Measurements from ENCODE around the gene PCDH9.

PCDH9 gene

DNA sequence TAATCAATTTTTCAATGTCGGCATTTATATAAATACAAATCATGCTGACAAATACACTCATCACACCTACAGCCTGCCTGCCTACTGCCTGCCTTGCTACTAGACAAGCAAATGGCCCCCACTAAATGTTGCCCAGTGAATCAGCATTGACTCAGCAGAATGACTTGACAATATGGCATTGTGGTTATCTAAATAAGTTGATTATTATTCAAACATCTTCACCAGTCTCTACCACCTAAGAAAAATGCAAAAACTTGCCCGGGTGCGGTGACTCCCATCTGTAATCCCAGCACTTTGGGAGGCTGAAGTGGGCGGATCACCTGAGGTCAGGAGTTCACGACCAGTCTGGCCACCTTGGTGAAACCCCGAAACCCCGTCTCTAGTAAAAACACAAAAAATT, 296.1 kb downstream of the PCDH9 start:
- no peaks in the 10 kb centered on the region for H3K4me1 ChIP-seq (ENCODE audit: low read length)
- TF ChIP-seq, protein P1, sequence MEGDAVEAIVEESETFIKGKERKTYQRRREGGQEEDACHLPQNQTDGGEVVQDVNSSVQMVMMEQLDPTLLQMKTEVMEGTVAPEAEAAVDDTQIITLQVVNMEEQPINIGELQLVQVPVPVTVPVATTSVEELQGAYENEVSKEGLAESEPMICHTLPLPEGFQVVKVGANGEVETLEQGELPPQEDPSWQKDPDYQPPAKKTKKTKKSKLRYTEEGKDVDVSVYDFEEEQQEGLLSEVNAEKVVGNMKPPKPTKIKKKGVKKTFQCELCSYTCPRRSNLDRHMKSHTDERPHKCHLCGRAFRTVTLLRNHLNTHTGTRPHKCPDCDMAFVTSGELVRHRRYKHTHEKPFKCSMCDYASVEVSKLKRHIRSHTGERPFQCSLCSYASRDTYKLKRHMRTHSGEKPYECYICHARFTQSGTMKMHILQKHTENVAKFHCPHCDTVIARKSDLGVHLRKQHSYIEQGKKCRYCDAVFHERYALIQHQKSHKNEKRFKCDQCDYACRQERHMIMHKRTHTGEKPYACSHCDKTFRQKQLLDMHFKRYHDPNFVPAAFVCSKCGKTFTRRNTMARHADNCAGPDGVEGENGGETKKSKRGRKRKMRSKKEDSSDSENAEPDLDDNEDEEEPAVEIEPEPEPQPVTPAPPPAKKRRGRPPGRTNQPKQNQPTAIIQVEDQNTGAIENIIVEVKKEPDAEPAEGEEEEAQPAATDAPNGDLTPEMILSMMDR (IDR thresholded peaks at IDR 0.05; ENCODE audit: low read depth, low read length), result no peak
- TF ChIP-seq EZH2phosphoT487 (IDR thresholded peaks at IDR 0.05; ENCODE audit: low read depth), result no peak
- H3K27ac ChIP-seq (ENCODE audit: low read length), result no peak overlapping the region
- H4K20me1 ChIP-seq (ENCODE audit: insufficient read depth, low read length), result no peaks in the 10 kb centered on the region
- H3K4me3 ChIP-seq (ENCODE audit: low read length), result no peak overlapping the region
- H2AFZ ChIP-seq (ENCODE audit: low read depth, low read length), result no peak overlapping the region
- H3K27me3 ChIP-seq (ENCODE audit: low read depth, low read length), result no peaks in the 10 kb centered on the region
- H3K9ac ChIP-seq (ENCODE audit: low read length), result no peak overlapping the region
- H3K36me3 ChIP-seq (replicated peaks; ENCODE audit: low read depth, low read length), result no peaks in the 10 kb centered on the region
- no peaks in the 10 kb centered on the region for H3K79me2 ChIP-seq (ENCODE audit: low read length)
- H3K9me3 ChIP-seq (ENCODE audit: insufficient read depth, low read length), result no peaks in the 10 kb centered on the region
- no peak overlapping the region for H3K4me2 ChIP-seq (ENCODE audit: low read length)

DNA sequence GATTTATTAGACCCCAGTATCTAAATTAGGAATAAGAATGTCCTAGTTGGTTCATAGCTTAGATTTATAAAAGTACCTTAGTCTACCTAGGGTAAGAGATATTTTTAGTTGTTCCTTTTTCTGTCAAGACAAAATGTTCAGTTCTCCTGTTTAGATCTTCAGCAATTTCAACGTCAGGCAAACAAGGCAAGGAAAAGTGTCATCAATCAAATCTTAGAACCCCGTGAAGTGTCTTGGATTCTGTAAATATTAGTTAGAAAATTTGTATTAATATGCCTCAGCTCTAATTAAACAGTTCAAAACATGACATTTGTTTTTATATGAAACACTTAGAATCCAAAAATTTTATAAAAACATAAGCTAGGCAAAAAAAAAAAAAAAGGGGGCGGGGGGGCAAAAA, 296.6 kb downstream of the PCDH9 start:
- Histone ChIP-seq H3K4me2 (ENCODE audit: low read length) (no peak overlapping the region), H3K36me3 (replicated peaks; ENCODE audit: low read depth, low read length) (no peaks in the 10 kb centered on the region), H4K20me1 (ENCODE audit: insufficient read depth, low read length) (no peaks in the 10 kb centered on the region), H3K27me3 (ENCODE audit: low read depth, low read length) (no peaks in the 10 kb centered on the region), H3K4me1 (ENCODE audit: low read length) (no peaks in the 10 kb centered on the region), H3K79me2 (ENCODE audit: low read length) (no peaks in the 10 kb centered on the region), H3K27ac (ENCODE audit: low read length) (no peak overlapping the region), H3K4me3 (ENCODE audit: low read length) (no peak overlapping the region), H2AFZ (ENCODE audit: low read depth, low read length) (no peak overlapping the region), H3K9me3 (ENCODE audit: insufficient read depth, low read length) (no peaks in the 10 kb centered on the region), H3K9ac (ENCODE audit: low read length) (no peak overlapping the region)
- TF ChIP-seq EZH2phosphoT487 (IDR thresholded peaks at IDR 0.05; ENCODE audit: low read depth), result no peak
- TF ChIP-seq, protein P1 (IDR thresholded peaks at IDR 0.05; ENCODE audit: low read depth, low read length), result no peak

DNA sequence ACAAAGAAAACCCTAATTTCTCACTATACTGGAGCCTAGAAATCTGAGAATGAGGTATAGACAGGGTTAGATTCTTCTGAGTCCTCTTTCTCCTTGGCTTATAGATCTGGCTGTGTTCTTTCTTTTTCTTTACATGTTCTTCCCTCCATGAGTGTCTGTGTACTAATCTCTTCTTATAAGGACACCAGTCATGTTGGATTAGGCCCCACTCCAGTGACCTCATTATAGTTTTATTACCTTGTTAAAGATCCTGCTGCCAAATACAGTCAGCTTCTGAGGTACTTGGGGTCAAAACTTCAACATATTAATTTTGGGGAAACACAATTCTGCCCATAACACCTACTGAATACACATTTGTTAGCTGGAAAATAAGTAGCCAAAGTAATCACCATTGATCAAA, 302.6 kb downstream of the PCDH9 start:
- Histone ChIP-seq H3K9me3 (ENCODE audit: insufficient read depth, low read length) (no peaks in the 10 kb centered on the region), H3K9ac (ENCODE audit: low read length) (no peak overlapping the region), H3K36me3 (replicated peaks; ENCODE audit: low read depth, low read length) (no peaks in the 10 kb centered on the region), H4K20me1 (ENCODE audit: insufficient read depth, low read length) (no peaks in the 10 kb centered on the region), H3K79me2 (ENCODE audit: low read length) (no peaks in the 10 kb centered on the region), H3K4me2 (ENCODE audit: low read length) (no peak overlapping the region), H3K4me3 (ENCODE audit: low read length) (no peak overlapping the region), H3K27me3 (ENCODE audit: low read depth, low read length) (no peaks in the 10 kb centered on the region), H2AFZ (ENCODE audit: low read depth, low read length) (no peak overlapping the region), H3K27ac (ENCODE audit: low read length) (no peak overlapping the region), H3K4me1 (ENCODE audit: low read length) (peaks cover 4% of the 10 kb centered on the region)
- no peak for TF ChIP-seq EZH2phosphoT487 (IDR thresholded peaks at IDR 0.05; ENCODE audit: low read depth)
- TF ChIP-seq, protein P1 (IDR thresholded peaks at IDR 0.05; ENCODE audit: low read depth, low read length), result no peak

DNA sequence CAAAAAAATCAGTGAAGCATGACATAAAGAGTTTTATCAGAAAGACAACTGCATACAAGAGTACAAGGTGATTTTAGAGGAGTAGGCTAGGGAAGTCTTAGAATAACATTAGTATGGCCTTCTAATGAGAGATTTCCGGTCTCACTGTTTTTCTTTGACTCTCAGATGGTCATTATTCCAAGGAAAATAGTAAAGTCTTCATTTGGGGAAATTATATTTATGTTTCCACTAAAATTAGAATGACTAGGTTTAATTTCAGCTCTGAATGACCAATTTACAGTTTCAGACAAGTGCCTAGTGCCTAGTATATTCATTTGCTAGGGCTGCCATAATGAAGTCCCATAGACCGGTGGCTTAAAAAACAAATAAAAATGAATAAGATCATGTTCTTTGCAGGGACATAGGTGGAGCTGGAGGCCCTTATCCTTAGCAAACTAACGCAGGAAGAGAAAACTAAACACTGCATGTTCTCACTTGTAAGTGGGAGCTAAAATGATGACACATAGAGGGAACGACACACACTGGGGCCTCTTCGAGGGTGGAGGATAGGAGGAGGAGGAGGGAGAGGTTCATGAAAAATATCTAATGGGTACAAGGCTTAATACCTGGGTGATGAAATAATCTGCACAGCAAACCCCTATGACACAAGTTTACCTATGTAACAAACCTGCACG, 303.1 kb downstream of the PCDH9 start:
- no peak overlapping the region for H2AFZ ChIP-seq (ENCODE audit: low read depth, low read length)
- no peaks in the 10 kb centered on the region for H3K36me3 ChIP-seq (replicated peaks; ENCODE audit: low read depth, low read length)
- no peak overlapping the region for H3K4me3 ChIP-seq (ENCODE audit: low read length)
- no peaks in the 10 kb centered on the region for H3K9me3 ChIP-seq (ENCODE audit: insufficient read depth, low read length)
- no peak overlapping the region for H3K4me2 ChIP-seq (ENCODE audit: low read length)
- no peaks in the 10 kb centered on the region for H4K20me1 ChIP-seq (ENCODE audit: insufficient read depth, low read length)
- no peak overlapping the region for H3K27ac ChIP-seq (ENCODE audit: low read length)
- no peak overlapping the region for H3K9ac ChIP-seq (ENCODE audit: low read length)
- peaks cover 4% of the 10 kb centered on the region for H3K4me1 ChIP-seq (ENCODE audit: low read length)
- no peaks in the 10 kb centered on the region for H3K79me2 ChIP-seq (ENCODE audit: low read length)
- no peaks in the 10 kb centered on the region for H3K27me3 ChIP-seq (ENCODE audit: low read depth, low read length)
- TF ChIP-seq, protein P1 (IDR thresholded peaks at IDR 0.05; ENCODE audit: low read depth, low read length), result no peak
- TF ChIP-seq EZH2phosphoT487 (IDR thresholded peaks at IDR 0.05; ENCODE audit: low read depth), result no peak

All from OCI-LY3 (cell line).